Thyroid gland (tissue), 4 donors: Measurements from ENCODE around the gene ARPC2. TPM values are rescaled to one million over a fixed set of nuclear protein-coding genes. Genes with fewer than 3 reads are reported as not detected.

ENCODE experiments used
- DNase-seq, 2 donors: peaks; one replicate each; pipeline ENCODE4 v3.0.0-alpha.2; 2019
- H3K27ac ChIP-seq, 3 donors: fragments of 200-600 bp; sonication (generic); 1 replicate in 2 of 3; 2 replicates in 1 of 3; pipeline ENCODE4 v1.5.1; 2016 to 2019; ENCODE audit warnings: mild to moderate bottlenecking in 1 of 3, moderate library complexity in 1 of 3
- H3K27me3 ChIP-seq: fragments of 200-600 bp; sonication (generic); one replicate; pipeline ENCODE4 v1.5.1; 2019
- H3K36me3 ChIP-seq, 2 donors: fragments of 200-600 bp; sonication (generic); one replicate each; pipeline ENCODE4 v1.5.1; 2016 to 2019
- H3K4me1 ChIP-seq, 2 donors: fragments of 200-600 bp; sonication (generic); one replicate each; pipeline ENCODE4 v1.5.1; 2017 to 2019
- H3K4me3 ChIP-seq, 3 donors: fragments of 200-600 bp; sonication (generic); replicated peaks in 1 of 3; 1 replicate in 2 of 3; 2 replicates in 1 of 3; pipeline ENCODE4 v1.5.1; 2016; ENCODE audit warnings: mild to moderate bottlenecking in 1 of 3
- H3K9me3 ChIP-seq: fragments of 200-600 bp; sonication (generic); one replicate; pipeline ENCODE4 v1.5.1; 2017
- CTCF ChIP-seq, 6 experiments: fragments of 200-600 bp in 3 of 6; fragments of 450-650 bp in 3 of 6; sonication (generic) in 3 of 6; IDR thresholded peaks; one replicate each; pipeline ENCODE4 v1.5.1; 2016 to 2019; ENCODE audit warnings: antibody characterized with exemption in 6 of 6, mild to moderate bottlenecking in 2 of 6, inconsistent platforms in 1 of 6, moderate library complexity in 1 of 6
- POLR2A ChIP-seq, 2 donors: fragments of 450-650 bp; IDR thresholded peaks; one replicate each; pipeline ENCODE4 v1.6.1; 2017; ENCODE audit warnings: antibody characterized with exemption in 2 of 2, mild to moderate bottlenecking in 2 of 2, moderate library complexity in 1 of 2
- WGBS, 2 donors: methylation state at CpG; one replicate each; pipeline ENCODE4 v1.1.5; 2017; 5-methylcytosine and 5-hydroxymethylcytosine counted together
- intact Hi-C: fragments of 100-400 bp; cut with DNase I; formaldehyde crosslinking; loops from one replicate; pipeline ENCODE4 v1.15.1; 2023
- total RNA-seq, 4 donors: library from RNA; depleted of rRNA; stranded (reverse); fragments of >200 nt; gene quantifications; one replicate each; pipeline ENCODE4 v1.2.3, GENCODE V29; 2016

Gene ARPC2
- total RNA-seq, 4 donors from 2014 or later = 157 to 219 (median 170) TPM

GRCh38 chr2:218245214-218245613 lies 28.2 kb downstream of the ARPC2 start:
- Histone ChIP-seq H3K4me1 (no peaks in the 10 kb centered on the region), H3K27ac (no peak overlapping the region), H3K36me3 (peaks cover 47 to 64% of the 10 kb centered on the region in 2 donors), H3K9me3 (no peaks in the 10 kb centered on the region), H3K27me3 (no peaks in the 10 kb centered on the region), H3K4me3 (no peak overlapping the region)
- 44 to 49% methylated on average over 4 to 5 of the region's 5 CpGs for WGBS, 2 donors
- TF ChIP-seq POLR2A (IDR thresholded peaks at IDR 0.05) (no peak), CTCF (IDR thresholded peaks at IDR 0.05) (no peak)
- no peak for DNase-seq
- intact Hi-C loops = no loop called here

- Histone ChIP-seq H3K4me3 (no peak overlapping the region), H3K27ac (no peak overlapping the region), H3K9me3 (no peaks in the 10 kb centered on the region), H3K4me1 (no peaks in the 10 kb centered on the region), H3K36me3 (peaks cover 87 to 98% of the 10 kb centered on the region in 2 donors), H3K27me3 (no peaks in the 10 kb centered on the region)
- TF ChIP-seq CTCF (IDR thresholded peaks at IDR 0.05) = no peak
- TF ChIP-seq POLR2A (IDR thresholded peaks at IDR 0.05) = no peak
- WGBS, 2 donors = 90 to 97% methylated on average over 13 of the region's 13 CpGs
- DNase-seq = no peak
- intact Hi-C loops = loop anchor here (10.0 kb wide), 1 partner anchor 65 kb away; no protein-coding TSS in a partner anchor
Observed at GRCh38 chr2:218249691-218250090, 32.7 kb downstream of the ARPC2 start.

GRCh38 chr2:218252509-218253231 lies 35.7 kb downstream of the ARPC2 start:
- no peaks in the 10 kb centered on the region for H3K4me1 ChIP-seq
- H3K36me3 ChIP-seq = peaks cover 82 to 85% of the 10 kb centered on the region in 2 donors
- TF ChIP-seq POLR2A (IDR thresholded peaks at IDR 0.05) = no peak
- TF ChIP-seq CTCF (IDR thresholded peaks at IDR 0.05) = no peak
- DNase-seq = no peak
- no peaks in the 10 kb centered on the region for H3K27me3 ChIP-seq
- no peak overlapping the region for H3K27ac ChIP-seq
- 80 to 86% methylated on average over 7 of the region's 7 CpGs for WGBS, 2 donors
- no peak overlapping the region for H3K4me3 ChIP-seq
- H3K9me3 ChIP-seq = no peaks in the 10 kb centered on the region
- intact Hi-C loops = loop anchor here (10.0 kb wide), 1 partner anchor 68 kb away; no protein-coding TSS in a partner anchor

GRCh38 chr2:218253232-218253625 lies 36.2 kb downstream of the ARPC2 start:
- intact Hi-C loops = loop anchor here (10.0 kb wide), 1 partner anchor 68 kb away; no protein-coding TSS in a partner anchor
- peaks cover 76 to 80% of the 10 kb centered on the region in 2 donors for H3K36me3 ChIP-seq
- WGBS, 2 donors = 91 to 94% methylated on average over 5 of the region's 5 CpGs
- no peak overlapping the region for H3K27ac ChIP-seq
- no peaks in the 10 kb centered on the region for H3K9me3 ChIP-seq
- DNase-seq = no peak
- TF ChIP-seq CTCF (IDR thresholded peaks at IDR 0.05) (no peak), POLR2A (IDR thresholded peaks at IDR 0.05) (no peak)
- H3K4me1 ChIP-seq = peaks cover 0 to under 1% of the 10 kb centered on the region in 2 donors
- H3K4me3 ChIP-seq = no peak overlapping the region
- H3K27me3 ChIP-seq = no peaks in the 10 kb centered on the region

- no peak for TF ChIP-seq POLR2A (IDR thresholded peaks at IDR 0.05)
- no peak for TF ChIP-seq CTCF (IDR thresholded peaks at IDR 0.05)
- H3K27me3 ChIP-seq = no peaks in the 10 kb centered on the region
- H3K36me3 ChIP-seq = peaks cover 54 to 57% of the 10 kb centered on the region in 2 donors
- no peak for DNase-seq
- intact Hi-C loops = loop anchor here (10.0 kb wide), 1 partner anchor 71 kb away; no protein-coding TSS in a partner anchor
- peaks cover 0 to 21% of the 10 kb centered on the region in 2 donors for H3K4me1 ChIP-seq
- 85 to 86% methylated on average over 6 of the region's 6 CpGs for WGBS, 2 donors
- no peak overlapping the region for H3K4me3 ChIP-seq
- no peak overlapping the region for H3K27ac ChIP-seq
- no peaks in the 10 kb centered on the region for H3K9me3 ChIP-seq
Observed at GRCh38 chr2:218255446-218255845, 38.5 kb downstream of the ARPC2 start.
